K562 (cell line): ENCODE measurements around the gene MBOAT2. TPM values are rescaled to one million over a fixed set of nuclear protein-coding genes. Genes with fewer than 3 reads are reported as not detected.
A peak's percentile ranks its signal among the peaks of the same experiment; 100 is the strongest.

Experiments
- HMGN3 ChIP-seq: IDR thresholded peaks from 2 replicates; pipeline ENCODE4 v1.6.1; 2011; ENCODE audit warnings: borderline replicate concordance, low read depth, mild to moderate bottlenecking, mixed read lengths, low read length; ENCODE audit not compliant: insufficient read length; ENCODE audit errors: extremely low read depth
- JUND ChIP-seq, 2 experiments: IDR thresholded peaks; 2 replicates in 1 of 2; 3 replicates in 1 of 2; pipeline ENCODE4 v1.6.1; 2011; ENCODE audit warnings: borderline replicate concordance in 2 of 2, low read depth in 2 of 2, low read length in 2 of 2, improper control_type of control experiment in 1 of 2, missing biosample characterization in 1 of 2, missing genetic modification characterization in 1 of 2, missing genetic modification reagents in 1 of 2
- NFIX ChIP-seq: fragments of 250-450 bp; sonication (Bioruptor Pico); IDR thresholded peaks from 2 replicates; pipeline ENCODE4 v1.4.0; 2020; ENCODE audit warnings: low read depth, mild to moderate bottlenecking, moderate library complexity
- RBM17 ChIP-seq: fragments of 200-400 bp; formaldehyde crosslinking; IDR thresholded peaks from 2 replicates; pipeline ENCODE4 v1.6.1; 2017; ENCODE audit warnings: low read depth, mild to moderate bottlenecking, low read length, borderline replicate concordance
- TAF1 ChIP-seq: IDR thresholded peaks from 2 replicates; pipeline ENCODE4 v1.6.1; 2011; ENCODE audit warnings: mild to moderate bottlenecking, low read length, moderate library complexity; ENCODE audit not compliant: insufficient read depth, control insufficient read depth, severe bottlenecking; ENCODE audit errors: extremely low read depth
- THRAP3 ChIP-seq: fragments of 450-650 bp; IDR thresholded peaks from 2 replicates; pipeline ENCODE4 v1.6.1; 2016; ENCODE audit warnings: mild to moderate bottlenecking, inconsistent platforms, borderline replicate concordance
- polyA plus RNA-seq, 8 experiments: library from polyadenylated mRNA; depleted of rRNA in 4 of 8; stranded (reverse) in 5 of 8; unstranded in 3 of 8; fragments of >200 nt; fragmentation: Nextera tagmentation in 2 of 8; fragmentation: Illumina TruSeq in 1 of 8; extraction: Ambion mirVana in 2 of 8; extraction: Trizol in 1 of 8; gene quantifications; 2 replicates each; pipeline versions ENCODE4 v1.2.1 to v1.2.3, GENCODE V29; 2011 to 2014; ENCODE audit warnings: inconsistent platforms in 1 of 8, missing spikeins in 1 of 8
- total RNA-seq, 7 experiments: library from RNA; depleted of rRNA in 6 of 7; stranded (reverse); fragments of >200 nt in 6 of 7; fragmentation: Illumina TruSeq in 2 of 7; extraction: Trizol in 2 of 7; gene quantifications; 2 replicates each; pipeline versions ENCODE4 v1.2.1 to v1.2.3, GENCODE V29; 2011 to 2021; ENCODE audit warnings: low replicate concordance in 1 of 7
- TF ChIP-seq, protein P1 (sequence below): fragments of 450-650 bp; IDR thresholded peaks from 2 replicates; pipeline ENCODE4 v1.6.1; 2016; ENCODE audit warnings: mild to moderate bottlenecking, moderate library complexity

Gene MBOAT2
- total and polyA plus RNA-seq, 9 of the 15 experiments (the other 6 are each of a cell fraction or from before 2014, with no cell fraction given) = 8.4 to 122 (median 27.6) TPM

DNA sequence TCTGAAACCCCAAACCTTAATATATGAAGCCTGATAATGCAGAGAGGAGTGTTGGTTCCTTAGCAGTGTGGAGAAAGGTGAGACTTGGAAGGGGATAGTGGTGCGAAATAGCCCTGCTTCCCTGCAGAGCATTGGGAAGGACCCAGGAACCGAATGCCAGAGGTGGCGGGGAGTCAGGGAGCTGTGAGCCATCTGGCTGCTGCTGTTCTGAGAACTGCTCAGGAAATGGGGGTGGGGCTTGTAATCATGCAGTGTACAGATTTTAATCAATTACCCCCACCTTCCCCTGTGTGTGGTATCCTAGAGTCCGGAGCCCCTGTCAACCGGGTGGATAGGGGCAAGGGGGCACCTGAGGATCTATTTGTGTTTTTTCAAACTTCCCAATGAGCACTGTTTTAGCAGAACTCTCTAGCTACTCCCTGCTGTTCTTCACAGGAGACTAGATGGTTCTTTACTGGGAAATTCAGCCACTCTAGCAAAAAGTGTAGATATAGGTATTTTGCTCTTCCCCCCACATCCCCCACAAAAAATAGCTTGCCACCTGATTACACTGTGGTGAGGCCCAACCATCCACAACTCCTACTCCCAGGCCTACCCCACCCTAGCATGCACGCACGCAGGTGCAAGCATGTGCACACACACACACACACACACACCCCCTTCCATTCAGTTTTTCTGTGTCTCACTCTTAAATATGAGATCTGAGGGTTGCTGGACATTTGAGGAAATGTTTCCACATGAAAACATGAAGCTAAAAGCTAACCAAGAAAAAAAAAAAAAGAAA, 30.1 kb upstream of the MBOAT2 start (continued):
- TF ChIP-seq JUND (IDR thresholded peaks at IDR 0.05; ENCODE audit: borderline replicate concordance, low read depth, low read length) (peak; percentile 30; the same call in 1 of the 2 replicates), JUND (tag; IDR thresholded peaks at IDR 0.05; ENCODE audit: borderline replicate concordance, low read depth, low read length) (no peak), HMGN3 (no peak), NFIX (no peak), RBM17 (no peak), TAF1 (peak; percentile 22), THRAP3 (no peak)
- TF ChIP-seq, protein P1, sequence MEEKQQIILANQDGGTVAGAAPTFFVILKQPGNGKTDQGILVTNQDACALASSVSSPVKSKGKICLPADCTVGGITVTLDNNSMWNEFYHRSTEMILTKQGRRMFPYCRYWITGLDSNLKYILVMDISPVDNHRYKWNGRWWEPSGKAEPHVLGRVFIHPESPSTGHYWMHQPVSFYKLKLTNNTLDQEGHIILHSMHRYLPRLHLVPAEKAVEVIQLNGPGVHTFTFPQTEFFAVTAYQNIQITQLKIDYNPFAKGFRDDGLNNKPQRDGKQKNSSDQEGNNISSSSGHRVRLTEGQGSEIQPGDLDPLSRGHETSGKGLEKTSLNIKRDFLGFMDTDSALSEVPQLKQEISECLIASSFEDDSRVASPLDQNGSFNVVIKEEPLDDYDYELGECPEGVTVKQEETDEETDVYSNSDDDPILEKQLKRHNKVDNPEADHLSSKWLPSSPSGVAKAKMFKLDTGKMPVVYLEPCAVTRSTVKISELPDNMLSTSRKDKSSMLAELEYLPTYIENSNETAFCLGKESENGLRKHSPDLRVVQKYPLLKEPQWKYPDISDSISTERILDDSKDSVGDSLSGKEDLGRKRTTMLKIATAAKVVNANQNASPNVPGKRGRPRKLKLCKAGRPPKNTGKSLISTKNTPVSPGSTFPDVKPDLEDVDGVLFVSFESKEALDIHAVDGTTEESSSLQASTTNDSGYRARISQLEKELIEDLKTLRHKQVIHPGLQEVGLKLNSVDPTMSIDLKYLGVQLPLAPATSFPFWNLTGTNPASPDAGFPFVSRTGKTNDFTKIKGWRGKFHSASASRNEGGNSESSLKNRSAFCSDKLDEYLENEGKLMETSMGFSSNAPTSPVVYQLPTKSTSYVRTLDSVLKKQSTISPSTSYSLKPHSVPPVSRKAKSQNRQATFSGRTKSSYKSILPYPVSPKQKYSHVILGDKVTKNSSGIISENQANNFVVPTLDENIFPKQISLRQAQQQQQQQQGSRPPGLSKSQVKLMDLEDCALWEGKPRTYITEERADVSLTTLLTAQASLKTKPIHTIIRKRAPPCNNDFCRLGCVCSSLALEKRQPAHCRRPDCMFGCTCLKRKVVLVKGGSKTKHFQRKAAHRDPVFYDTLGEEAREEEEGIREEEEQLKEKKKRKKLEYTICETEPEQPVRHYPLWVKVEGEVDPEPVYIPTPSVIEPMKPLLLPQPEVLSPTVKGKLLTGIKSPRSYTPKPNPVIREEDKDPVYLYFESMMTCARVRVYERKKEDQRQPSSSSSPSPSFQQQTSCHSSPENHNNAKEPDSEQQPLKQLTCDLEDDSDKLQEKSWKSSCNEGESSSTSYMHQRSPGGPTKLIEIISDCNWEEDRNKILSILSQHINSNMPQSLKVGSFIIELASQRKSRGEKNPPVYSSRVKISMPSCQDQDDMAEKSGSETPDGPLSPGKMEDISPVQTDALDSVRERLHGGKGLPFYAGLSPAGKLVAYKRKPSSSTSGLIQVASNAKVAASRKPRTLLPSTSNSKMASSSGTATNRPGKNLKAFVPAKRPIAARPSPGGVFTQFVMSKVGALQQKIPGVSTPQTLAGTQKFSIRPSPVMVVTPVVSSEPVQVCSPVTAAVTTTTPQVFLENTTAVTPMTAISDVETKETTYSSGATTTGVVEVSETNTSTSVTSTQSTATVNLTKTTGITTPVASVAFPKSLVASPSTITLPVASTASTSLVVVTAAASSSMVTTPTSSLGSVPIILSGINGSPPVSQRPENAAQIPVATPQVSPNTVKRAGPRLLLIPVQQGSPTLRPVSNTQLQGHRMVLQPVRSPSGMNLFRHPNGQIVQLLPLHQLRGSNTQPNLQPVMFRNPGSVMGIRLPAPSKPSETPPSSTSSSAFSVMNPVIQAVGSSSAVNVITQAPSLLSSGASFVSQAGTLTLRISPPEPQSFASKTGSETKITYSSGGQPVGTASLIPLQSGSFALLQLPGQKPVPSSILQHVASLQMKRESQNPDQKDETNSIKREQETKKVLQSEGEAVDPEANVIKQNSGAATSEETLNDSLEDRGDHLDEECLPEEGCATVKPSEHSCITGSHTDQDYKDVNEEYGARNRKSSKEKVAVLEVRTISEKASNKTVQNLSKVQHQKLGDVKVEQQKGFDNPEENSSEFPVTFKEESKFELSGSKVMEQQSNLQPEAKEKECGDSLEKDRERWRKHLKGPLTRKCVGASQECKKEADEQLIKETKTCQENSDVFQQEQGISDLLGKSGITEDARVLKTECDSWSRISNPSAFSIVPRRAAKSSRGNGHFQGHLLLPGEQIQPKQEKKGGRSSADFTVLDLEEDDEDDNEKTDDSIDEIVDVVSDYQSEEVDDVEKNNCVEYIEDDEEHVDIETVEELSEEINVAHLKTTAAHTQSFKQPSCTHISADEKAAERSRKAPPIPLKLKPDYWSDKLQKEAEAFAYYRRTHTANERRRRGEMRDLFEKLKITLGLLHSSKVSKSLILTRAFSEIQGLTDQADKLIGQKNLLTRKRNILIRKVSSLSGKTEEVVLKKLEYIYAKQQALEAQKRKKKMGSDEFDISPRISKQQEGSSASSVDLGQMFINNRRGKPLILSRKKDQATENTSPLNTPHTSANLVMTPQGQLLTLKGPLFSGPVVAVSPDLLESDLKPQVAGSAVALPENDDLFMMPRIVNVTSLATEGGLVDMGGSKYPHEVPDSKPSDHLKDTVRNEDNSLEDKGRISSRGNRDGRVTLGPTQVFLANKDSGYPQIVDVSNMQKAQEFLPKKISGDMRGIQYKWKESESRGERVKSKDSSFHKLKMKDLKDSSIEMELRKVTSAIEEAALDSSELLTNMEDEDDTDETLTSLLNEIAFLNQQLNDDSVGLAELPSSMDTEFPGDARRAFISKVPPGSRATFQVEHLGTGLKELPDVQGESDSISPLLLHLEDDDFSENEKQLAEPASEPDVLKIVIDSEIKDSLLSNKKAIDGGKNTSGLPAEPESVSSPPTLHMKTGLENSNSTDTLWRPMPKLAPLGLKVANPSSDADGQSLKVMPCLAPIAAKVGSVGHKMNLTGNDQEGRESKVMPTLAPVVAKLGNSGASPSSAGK = peak; percentile 48; the same call in 1 of the 2 replicates
- TF ChIP-seq, all 486 proteins: peak for 16
